ENCODE results near the gene ATP6V0B.

Gene ATP6V0B

DNA sequence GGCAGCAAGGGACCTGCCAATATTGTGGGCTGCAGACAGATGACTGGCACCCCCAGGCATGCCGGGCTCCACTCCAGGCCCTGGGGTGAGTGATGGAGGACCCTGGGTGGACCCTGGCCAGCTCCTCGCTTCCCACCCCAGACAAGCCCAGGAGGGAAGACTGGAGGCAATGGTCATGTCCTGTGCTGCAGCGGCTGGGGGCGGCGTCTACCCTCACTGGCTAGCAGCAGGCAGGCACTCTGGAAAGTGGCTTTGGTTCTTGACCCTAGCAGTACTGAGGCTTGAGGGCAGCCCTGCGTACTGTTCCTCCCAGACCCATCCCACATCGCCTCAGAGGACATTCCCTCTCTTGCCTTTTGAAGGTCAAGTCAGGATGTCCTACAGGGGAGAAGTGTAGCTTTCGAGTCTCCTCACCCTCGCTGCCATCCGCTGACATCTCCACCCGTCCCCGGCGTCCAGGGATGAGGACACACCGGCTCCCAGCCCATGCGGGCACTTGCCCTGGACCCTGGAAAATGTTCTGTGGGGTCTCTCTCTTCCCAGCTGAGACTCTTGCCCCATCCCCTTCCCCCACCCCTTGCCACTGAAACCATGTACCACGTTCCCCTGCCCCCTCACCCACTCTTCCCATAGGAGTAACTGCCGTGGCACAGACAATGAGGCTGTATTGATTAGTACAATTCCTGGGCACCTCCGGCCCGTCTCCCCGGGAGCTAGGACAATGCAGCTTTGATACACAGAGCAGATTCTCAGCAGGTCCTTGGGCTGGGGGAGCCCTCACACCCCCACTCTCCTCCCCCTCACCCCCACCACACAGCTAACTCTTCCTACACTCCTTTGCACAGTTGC is 41.5 kb downstream of the ATP6V0B start:
- Histone ChIP-seq H3K9me3 (ENCODE audit: insufficient read depth, low read depth, low read length) (no peaks in the 10 kb centered on the region), H3K27ac (ENCODE audit: low read length) (no peak overlapping the region), H3K9ac (ENCODE audit: low read depth, low read length) (no peak overlapping the region; the same call in 1 of the 2 replicates), H3K4me3 (ENCODE audit: low read length) (no peak overlapping the region), H3K4me1 (ENCODE audit: insufficient read depth, low read length) (peaks cover 6% of the 10 kb centered on the region), H3K27me3 (ENCODE audit: insufficient read depth, low read length) (no peaks in the 10 kb centered on the region), H3K36me3 (ENCODE audit: insufficient read depth, low read depth, low read length) (no peaks in the 10 kb centered on the region; the same call in 1 of the 2 replicates)

DNA sequence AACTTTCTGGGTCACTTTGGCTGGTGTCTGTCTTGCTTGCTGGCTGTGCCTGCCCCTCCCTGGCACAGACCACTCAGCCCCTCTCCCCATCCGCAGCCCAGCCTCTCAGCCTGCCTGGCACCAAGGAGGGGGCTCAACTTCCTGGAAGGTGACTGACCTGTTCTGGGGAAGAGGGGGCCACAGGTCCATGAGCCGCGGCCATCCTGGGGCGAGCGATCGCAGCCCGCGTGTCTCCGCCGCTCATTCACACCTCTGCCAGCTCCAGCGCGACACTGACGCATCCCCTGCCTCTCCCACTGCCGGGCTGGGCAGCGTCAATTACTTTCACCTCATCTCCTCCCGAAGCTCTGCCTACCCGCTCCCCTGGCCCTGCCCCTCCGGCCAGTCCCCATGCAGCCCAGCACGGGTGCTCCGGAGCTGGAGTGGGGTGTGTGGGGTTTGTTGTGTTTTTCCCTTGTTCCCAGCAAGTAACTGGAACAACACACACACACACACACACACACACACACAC is 42.2 kb downstream of the ATP6V0B start:
- Histone ChIP-seq H3K9ac (ENCODE audit: low read depth, low read length) (no peak overlapping the region), H3K27me3 (ENCODE audit: insufficient read depth, low read length) (no peaks in the 10 kb centered on the region), H3K4me1 (ENCODE audit: insufficient read depth, low read length) (0 out of 2 replicates have a peak, but pooled peaks cover under 1% of the 10 kb centered on the region)

DNA sequence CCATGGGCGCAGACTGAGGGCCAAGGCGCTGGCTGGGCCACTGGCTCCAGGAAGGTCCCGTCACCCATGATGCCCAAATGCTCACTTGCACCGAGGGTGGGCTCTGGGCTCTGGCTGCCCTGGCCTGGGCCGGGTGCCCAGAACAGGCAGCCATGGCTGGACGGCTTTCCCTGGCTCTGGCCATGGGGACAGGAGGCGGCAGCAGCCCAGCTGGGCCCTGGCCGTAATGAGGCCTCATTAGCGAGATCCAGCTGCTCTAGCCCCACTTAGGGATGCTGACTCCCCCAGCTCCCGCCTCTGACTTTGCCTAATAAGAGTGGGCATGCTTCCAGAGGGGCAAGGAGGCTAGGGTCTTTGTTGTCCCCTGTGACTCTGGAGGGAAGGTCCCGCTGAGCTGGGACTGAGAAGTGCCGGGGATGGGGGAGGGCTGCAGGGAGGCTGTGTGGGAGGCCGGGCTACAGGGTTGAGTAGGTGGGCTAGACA is 44.7 kb downstream of the ATP6V0B start:
- no peaks in the 10 kb centered on the region for H3K4me1 ChIP-seq (ENCODE audit: insufficient read depth, low read length)
- H3K27ac ChIP-seq (ENCODE audit: low read length), result no peak overlapping the region
- H3K36me3 ChIP-seq (ENCODE audit: insufficient read depth, low read depth, low read length), result peaks cover 18% of the 10 kb centered on the region; the same call in 1 of the 2 replicates
- H3K4me3 ChIP-seq (ENCODE audit: low read length), result no peak overlapping the region
- no peaks in the 10 kb centered on the region for H3K9me3 ChIP-seq (ENCODE audit: insufficient read depth, low read depth, low read length)
- H3K9ac ChIP-seq (ENCODE audit: low read depth, low read length), result no peak overlapping the region
- H3K27me3 ChIP-seq (ENCODE audit: insufficient read depth, low read length), result no peaks in the 10 kb centered on the region

More for the DNA sequence above, 42.2 kb downstream of the ATP6V0B start:
- H3K9me3 ChIP-seq (ENCODE audit: insufficient read depth, low read depth, low read length), result no peaks in the 10 kb centered on the region
- no peak overlapping the region for H3K4me3 ChIP-seq (ENCODE audit: low read length)
- peaks cover 5% of the 10 kb centered on the region; the same call in 1 of the 2 replicates for H3K36me3 ChIP-seq (ENCODE audit: insufficient read depth, low read depth, low read length)
- H3K27ac ChIP-seq (ENCODE audit: low read length), result no peak overlapping the region

DNA sequence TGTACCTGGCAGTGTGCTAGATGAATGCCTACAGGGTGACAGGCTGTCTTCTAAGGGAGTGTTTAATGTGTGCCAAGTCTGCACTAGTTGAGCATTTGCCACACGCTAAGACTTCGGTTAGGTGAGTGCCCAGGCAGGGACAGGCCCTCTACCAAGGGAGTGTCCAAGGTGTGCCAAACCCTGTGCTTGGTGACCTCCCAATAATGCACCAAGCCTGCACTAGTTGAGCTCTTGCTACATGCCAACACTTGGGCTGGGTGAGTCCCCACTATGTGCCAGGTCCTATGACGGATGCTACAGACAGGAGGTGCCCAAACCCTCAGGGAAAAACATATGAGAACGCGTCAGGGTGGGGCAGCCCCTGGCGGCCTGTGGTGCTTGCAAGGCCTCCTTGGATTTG is 45.7 kb downstream of the ATP6V0B start:
- no peak overlapping the region for H3K4me3 ChIP-seq (ENCODE audit: low read length)
- H3K9ac ChIP-seq (ENCODE audit: low read depth, low read length), result no peak overlapping the region
- H3K9me3 ChIP-seq (ENCODE audit: insufficient read depth, low read depth, low read length), result no peaks in the 10 kb centered on the region
- no peaks in the 10 kb centered on the region for H3K27me3 ChIP-seq (ENCODE audit: insufficient read depth, low read length)
- H3K27ac ChIP-seq (ENCODE audit: low read length), result no peak overlapping the region
- no peaks in the 10 kb centered on the region for H3K4me1 ChIP-seq (ENCODE audit: insufficient read depth, low read length)
- H3K36me3 ChIP-seq (ENCODE audit: insufficient read depth, low read depth, low read length), result peaks cover 18% of the 10 kb centered on the region; the same call in 1 of the 2 replicates

DNA sequence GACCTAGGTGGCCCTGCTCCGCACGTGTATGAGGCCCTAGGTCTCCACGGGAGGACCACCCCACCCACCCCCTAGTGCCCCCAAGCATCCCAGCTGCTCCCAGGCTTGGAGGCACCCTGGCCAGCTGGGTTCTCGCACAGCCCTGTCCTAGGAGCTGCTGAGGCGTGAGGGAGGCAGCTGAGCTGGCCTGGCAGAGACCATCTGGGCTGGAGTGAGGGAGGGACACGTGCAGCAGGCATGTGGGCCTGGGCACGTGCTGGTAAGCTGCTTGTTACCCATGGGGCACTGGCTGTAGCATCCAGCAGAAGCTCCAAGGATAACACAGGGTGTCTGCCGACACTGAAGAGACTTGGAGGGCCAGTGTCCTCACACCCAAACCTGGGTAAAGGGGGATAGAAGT is 46.4 kb downstream of the ATP6V0B start:
- Histone ChIP-seq H3K36me3 (ENCODE audit: insufficient read depth, low read depth, low read length) (peaks cover 18% of the 10 kb centered on the region; the same call in 1 of the 2 replicates), H3K27ac (ENCODE audit: low read length) (no peak overlapping the region), H3K9me3 (ENCODE audit: insufficient read depth, low read depth, low read length) (no peaks in the 10 kb centered on the region)

DNA sequence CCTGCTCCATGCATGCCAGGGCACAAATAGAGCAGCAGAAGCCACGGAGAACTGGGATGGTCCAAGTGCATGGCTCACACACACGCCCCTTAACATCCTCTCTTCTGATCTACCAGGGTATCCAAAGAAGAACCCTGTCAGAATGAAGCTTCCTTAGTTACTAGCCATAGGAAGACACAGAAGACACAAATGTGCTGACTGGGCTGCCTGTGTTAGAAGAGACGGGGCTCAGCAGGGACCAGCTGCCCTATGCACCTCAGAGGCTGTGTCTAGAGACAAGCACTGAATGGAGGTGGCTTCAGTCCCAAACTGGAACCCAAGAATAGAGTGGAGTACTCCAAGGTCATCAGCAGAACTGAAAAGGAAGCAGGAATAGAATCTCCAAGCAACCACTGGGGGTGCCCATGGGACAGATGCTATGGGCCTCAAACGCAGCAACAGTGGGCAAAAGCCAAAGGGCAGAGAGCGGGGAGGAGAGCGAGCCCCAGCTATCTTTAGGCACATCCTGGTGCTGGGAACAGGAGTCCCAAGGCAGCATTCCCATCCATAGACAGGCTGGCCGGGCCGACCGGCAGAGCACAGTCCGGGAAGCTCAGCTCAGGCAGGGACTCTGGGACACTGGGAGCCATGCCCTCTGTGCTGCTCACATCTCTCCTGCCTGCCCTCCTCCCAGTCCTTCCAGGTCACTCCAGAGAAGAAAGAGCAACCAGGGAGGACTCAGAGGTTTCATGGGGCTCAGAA is 47.0 kb downstream of the ATP6V0B start:
- Histone ChIP-seq H3K27ac (ENCODE audit: low read length) (no peak overlapping the region), H3K9me3 (ENCODE audit: insufficient read depth, low read depth, low read length) (no peaks in the 10 kb centered on the region), H3K4me3 (ENCODE audit: low read length) (no peak overlapping the region), H3K36me3 (ENCODE audit: insufficient read depth, low read depth, low read length) (peaks cover 18% of the 10 kb centered on the region; the same call in 1 of the 2 replicates), H3K27me3 (ENCODE audit: insufficient read depth, low read length) (no peaks in the 10 kb centered on the region), H3K9ac (ENCODE audit: low read depth, low read length) (no peak overlapping the region), H3K4me1 (ENCODE audit: insufficient read depth, low read length) (no peaks in the 10 kb centered on the region)

More for the DNA sequence above, 46.4 kb downstream of the ATP6V0B start:
- Histone ChIP-seq H3K4me1 (ENCODE audit: insufficient read depth, low read length) (no peaks in the 10 kb centered on the region), H3K4me3 (ENCODE audit: low read length) (no peak overlapping the region), H3K27me3 (ENCODE audit: insufficient read depth, low read length) (no peaks in the 10 kb centered on the region), H3K9ac (ENCODE audit: low read depth, low read length) (no peak overlapping the region)

DNA sequence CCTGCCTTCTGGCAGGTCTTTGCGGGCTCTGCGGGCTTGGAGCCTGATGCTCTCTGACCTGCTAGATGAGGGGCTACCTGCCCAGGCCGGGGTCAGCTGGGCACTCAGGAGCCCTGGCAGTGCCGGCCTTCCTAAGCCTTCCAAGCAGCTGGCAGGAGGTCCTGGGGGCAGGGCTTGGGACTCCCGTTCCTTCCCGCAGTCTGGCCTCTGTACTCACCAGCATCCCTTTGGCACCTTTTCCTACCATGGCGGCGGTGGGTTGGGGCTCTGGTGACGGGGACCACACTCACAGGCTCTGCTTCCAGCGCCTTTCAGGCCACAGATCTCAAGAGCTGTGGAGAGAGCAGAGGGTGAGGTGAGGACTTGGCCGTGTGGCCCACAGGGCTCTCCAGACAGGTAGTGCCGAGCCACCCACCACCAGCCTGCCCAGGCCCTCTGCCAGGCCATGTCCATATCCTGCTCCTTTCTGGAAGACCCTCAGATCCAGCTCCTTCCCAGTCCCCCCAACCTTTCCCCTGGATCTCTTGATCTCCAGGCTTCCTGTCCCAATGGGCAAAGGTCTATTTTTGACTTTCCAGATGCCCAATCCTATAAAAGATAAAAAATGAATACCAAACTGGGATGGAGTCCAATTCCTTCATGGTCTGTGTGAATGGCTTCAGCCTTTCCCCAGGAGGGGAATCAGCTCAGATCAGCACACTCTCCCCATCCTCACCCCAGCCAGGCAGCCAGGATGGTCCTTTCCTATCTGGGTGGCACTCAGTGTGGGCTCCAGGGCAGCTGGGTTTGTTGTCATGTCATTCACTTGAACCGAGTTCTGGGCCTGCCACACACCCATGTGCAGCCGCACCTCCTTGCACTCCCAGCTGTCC is 49.5 kb downstream of the ATP6V0B start:
- H3K9ac ChIP-seq (ENCODE audit: low read depth, low read length), result no peak overlapping the region
- H3K36me3 ChIP-seq (ENCODE audit: insufficient read depth, low read depth, low read length), result peaks cover 18% of the 10 kb centered on the region; the same call in 1 of the 2 replicates
- no peaks in the 10 kb centered on the region; the same call in 1 of the 2 replicates for H3K4me1 ChIP-seq (ENCODE audit: insufficient read depth, low read length)

DNA sequence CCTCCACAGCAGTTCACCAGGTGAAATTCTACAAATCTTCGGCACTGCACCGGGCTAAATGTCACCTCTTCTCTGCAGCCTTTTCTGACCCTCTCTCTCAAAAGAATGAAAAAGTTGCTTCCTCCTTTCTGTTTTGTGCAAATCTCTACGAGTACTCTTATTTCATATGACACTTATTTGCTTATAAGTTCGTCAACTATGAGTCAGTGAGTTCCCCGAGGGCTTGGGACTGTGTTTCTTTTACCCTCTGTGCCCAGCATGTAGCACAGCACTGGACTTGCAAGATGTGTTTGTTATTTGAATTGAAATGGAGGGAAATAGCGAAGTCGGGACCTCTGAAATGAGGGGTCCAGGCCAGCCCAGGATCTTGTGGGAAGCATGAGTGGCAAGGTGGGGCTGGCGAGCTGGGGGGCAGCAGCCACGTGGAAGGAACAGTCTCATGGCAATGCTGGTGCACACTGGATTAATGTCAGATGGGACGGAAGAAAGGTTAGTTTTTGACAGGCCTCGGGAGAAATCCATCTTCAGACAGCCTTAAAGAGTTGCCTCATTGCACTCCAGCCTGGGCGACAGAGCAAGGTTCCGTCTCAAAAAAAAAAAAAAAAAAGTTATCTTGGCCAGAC is 50.3 kb downstream of the ATP6V0B start:
- Histone ChIP-seq H3K9me3 (ENCODE audit: insufficient read depth, low read depth, low read length) (no peaks in the 10 kb centered on the region), H3K27ac (ENCODE audit: low read length) (no peak overlapping the region), H3K9ac (ENCODE audit: low read depth, low read length) (no peak overlapping the region), H3K27me3 (ENCODE audit: insufficient read depth, low read length) (peaks cover 6% of the 10 kb centered on the region; the same call in 1 of the 2 replicates), H3K4me3 (ENCODE audit: low read length) (no peak overlapping the region), H3K4me1 (ENCODE audit: insufficient read depth, low read length) (no peaks in the 10 kb centered on the region; the same call in 1 of the 2 replicates), H3K36me3 (ENCODE audit: insufficient read depth, low read depth, low read length) (peaks cover 18% of the 10 kb centered on the region; the same call in 1 of the 2 replicates)

More for the DNA sequence above, 49.5 kb downstream of the ATP6V0B start:
- H3K9me3 ChIP-seq (ENCODE audit: insufficient read depth, low read depth, low read length), result no peaks in the 10 kb centered on the region
- no peak overlapping the region for H3K4me3 ChIP-seq (ENCODE audit: low read length)
- H3K27ac ChIP-seq (ENCODE audit: low read length), result no peak overlapping the region
- H3K27me3 ChIP-seq (ENCODE audit: insufficient read depth, low read length), result peaks cover 4% of the 10 kb centered on the region; the same call in 1 of the 2 replicates

DNA sequence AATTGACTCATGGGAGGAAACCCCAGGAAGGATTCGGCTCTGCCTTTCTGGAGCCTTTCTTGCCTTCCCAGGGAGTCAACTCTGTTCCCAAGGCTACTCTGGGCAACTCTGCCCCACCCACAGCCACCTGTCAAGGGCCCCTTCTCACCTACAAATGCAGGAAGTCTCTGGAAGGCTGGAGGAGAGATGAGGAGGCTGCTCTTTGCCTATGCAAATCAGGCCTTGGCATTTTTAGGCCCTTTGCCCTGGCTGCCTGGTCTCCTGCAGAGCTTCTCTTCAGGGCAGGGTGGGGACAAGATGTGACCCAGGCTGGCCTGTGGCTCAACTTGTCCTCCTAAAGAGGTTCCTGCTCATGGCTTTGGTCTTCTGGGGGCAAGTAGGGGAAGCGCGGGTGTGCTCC is 51.1 kb downstream of the ATP6V0B start:
- peaks cover 18% of the 10 kb centered on the region; the same call in 1 of the 2 replicates for H3K36me3 ChIP-seq (ENCODE audit: insufficient read depth, low read depth, low read length)
- no peak overlapping the region for H3K9ac ChIP-seq (ENCODE audit: low read depth, low read length)
- H3K27ac ChIP-seq (ENCODE audit: low read length), result no peak overlapping the region
- H3K27me3 ChIP-seq (ENCODE audit: insufficient read depth, low read length), result peaks cover 6% of the 10 kb centered on the region; the same call in 1 of the 2 replicates
- no peaks in the 10 kb centered on the region; the same call in 1 of the 2 replicates for H3K4me1 ChIP-seq (ENCODE audit: insufficient read depth, low read length)
- H3K4me3 ChIP-seq (ENCODE audit: low read length), result no peak overlapping the region
- H3K9me3 ChIP-seq (ENCODE audit: insufficient read depth, low read depth, low read length), result no peaks in the 10 kb centered on the region

DNA sequence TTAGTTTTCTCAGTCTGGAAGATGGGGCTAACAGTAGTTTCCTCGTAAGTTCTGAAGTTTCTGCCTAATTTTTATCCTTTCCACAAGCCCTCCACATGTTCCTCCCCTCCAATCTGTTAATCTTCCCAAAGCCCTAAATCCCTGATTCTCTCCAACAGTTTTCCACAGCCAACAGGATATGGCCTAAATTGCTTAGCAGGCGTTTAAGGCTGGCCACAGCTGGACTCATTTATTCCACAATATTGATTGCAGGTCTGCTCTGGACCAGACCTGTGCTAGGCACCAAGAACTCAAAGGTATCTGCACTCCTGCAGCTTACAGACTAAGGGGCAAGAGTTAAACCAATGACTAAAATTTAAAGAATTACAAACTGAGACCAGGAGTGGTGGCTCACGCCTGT is 52.6 kb downstream of the ATP6V0B start:
- Histone ChIP-seq H3K4me3 (ENCODE audit: low read length) (no peak overlapping the region), H3K9ac (ENCODE audit: low read depth, low read length) (no peak overlapping the region), H3K36me3 (ENCODE audit: insufficient read depth, low read depth, low read length) (peaks cover 13% of the 10 kb centered on the region; the same call in 1 of the 2 replicates), H3K4me1 (ENCODE audit: insufficient read depth, low read length) (peaks cover 5% of the 10 kb centered on the region; the same call in 1 of the 2 replicates), H3K27ac (ENCODE audit: low read length) (no peak overlapping the region), H3K27me3 (ENCODE audit: insufficient read depth, low read length) (peaks cover 6% of the 10 kb centered on the region; the same call in 1 of the 2 replicates), H3K9me3 (ENCODE audit: insufficient read depth, low read depth, low read length) (no peaks in the 10 kb centered on the region)
